GM19043 (cell line): Measurements from ENCODE around the gene SPIN1.
"Not testable (repeated sequence)": the region's sequence is repeated elsewhere in the genome, so short reads cannot be mapped to it uniquely, and the experiment has no call there.

ENCODE experiments used
- ATAC-seq: cut with Tn5 transposase; IDR thresholded peaks from one replicate; pipeline ENCODE4 v1.9.1; 2021; ENCODE audit warnings: low read depth; ENCODE audit not compliant: unreplicated experiment

SPIN1 gene

DNA sequence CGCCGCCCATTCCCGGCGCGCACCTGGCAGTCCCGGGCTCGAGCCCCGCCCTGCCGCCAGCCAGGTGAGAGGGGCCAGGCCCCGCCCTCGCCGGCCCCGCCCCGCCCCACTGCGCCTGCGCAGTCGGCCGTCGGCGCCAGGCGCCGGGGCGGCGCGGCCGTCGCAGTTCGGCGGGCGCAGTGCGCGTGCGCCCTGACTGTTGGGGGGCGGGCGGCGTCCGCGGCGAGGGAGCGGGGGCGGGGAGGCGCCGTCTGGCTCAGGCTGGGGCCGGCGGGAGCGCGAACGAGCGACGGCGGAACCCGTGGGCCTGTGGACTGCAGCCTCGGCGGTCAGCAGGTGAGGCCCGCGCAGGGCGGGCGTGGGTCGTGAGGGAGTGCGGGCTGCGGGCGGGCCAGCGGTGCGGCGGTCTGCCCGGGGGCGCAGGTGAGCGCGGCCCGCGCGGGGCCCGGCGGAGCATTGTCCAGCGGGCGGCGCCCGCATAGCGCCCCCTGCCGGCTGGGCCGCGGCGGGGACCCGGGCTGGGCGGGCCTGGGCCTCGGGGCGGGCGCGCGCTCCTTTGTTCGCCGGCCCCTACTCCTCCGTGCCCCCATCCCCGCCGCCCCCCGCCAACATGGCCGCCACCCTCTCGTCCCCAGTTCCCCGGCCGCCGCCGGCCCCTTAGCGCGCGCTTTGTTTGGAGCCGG lies at the start of gene SPIN1:
TSS of gene SPIN1 (plus strand) at position 242 of the 683 bp plus-strand sequence. CDS start 38,096 bp downstream, outside the sequence.
- ATAC-seq: peak; percentile 77

DNA sequence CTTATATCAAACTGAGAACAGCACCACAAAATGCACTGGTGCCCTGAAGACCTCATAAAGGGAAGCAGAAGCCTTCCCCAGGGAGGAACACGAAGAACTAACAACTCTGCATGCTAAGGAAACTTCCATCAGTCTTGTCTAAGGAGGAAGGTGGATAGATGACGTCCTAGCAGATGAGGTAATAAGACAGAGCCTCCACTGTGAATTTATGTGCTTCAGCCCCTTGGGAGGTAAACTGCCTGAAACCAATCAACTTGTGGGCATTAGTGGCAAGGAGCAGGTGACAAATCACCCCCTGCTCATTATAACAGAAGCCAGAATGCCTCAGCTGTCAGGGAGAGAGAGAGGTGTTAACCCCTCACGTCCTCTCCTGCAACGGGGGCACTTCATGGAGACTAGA lies 48.9 kb upstream of the SPIN1 start:
- ATAC-seq: no peak

DNA sequence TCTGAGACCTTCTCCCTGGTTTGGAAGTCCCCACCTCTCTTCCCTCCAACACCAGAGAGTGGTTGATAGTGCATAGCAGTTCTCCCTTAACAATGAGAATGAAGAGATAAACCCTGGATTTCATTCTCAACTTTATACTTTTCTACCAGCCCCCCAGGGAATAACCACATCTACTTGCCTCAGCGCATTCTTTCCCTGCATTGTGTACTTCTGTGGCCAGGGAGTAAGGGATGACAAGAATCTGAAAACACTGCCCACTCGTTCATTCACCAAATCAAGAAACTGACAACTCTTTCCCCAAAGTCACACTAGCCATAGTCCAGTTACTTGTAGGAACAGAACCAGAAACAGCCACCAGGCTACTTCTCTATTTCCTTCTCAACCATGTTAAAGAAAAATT lies 46.0 kb upstream of the SPIN1 start:
- no peak for ATAC-seq

DNA sequence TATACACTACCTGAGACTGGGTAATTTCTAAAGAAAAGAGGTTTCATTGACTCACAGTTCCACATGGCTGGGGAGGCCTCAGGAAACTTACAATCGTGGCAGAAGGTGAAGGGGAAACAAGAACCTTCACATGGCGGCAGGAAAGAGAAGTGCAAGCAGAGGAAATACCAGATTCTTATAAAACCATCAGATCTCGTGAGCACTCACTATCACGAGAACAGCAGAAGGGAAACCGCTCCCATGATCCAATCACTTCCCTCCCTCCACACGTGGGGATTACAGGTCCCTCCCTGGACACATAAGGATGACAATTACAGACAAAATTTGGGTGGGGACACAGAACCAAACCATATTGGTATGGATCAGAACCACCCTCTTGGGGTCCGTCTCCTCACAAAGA lies 44.2 kb upstream of the SPIN1 start:
- ATAC-seq: no peak

DNA sequence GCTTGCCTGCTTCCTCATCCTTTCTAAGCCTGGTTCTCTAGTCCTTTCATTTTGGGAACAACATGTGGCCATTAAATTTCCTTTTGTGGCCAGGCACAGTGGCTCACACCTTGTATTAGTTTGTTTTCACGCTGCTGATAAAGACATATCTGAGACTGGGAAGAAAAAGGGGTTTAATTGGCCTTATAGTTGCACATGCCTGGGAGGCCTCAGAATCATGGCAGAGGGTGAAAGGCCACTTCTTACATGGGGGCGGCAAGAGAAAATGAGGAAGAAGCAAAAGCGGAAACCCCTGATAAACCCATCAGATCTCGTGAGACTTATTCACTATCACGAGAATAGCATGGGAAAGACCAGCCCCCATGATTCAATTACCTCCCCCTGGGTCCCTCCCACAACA lies 37.9 kb upstream of the SPIN1 start:
- ATAC-seq: not testable (repeated sequence)

DNA sequence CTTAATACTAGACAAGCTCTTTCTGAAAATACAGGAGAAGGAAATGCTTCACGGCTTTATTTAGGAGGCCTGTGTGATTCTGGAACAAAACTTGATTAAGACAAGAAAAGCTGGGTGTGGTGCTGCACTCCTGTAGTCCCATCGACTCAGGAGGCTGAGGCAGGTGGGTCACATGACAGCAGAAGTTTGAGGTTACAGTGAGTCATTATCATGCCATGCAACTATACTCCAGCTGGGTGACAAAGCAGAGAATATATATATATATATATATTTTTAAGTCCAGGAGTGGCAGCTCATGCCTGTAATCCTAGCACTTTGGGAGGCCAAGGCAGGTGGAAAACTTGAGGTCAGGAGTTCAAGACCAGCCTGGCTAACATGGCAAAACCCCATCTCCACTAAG lies 33.1 kb upstream of the SPIN1 start:
- ATAC-seq: no peak

DNA sequence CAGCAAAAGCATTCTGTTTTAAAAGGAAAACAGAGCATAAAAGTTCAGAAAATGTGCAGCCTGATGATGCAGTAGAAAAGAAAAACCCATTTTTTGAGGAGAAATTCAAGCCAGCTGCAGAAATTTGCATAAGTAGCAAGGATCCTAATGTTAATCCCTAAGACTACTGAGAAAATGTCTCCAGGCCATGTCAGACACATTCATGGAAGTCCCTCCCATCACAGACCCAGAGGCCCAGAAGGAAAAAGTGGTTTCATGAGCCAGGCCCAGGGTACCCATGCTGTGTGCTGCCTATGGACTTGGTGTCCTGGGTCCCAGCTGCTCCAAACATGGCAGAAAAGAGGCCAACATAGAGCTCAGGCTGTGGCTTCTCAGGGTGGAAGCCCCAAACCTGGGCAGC lies 31.0 kb upstream of the SPIN1 start:
- not testable (repeated sequence) for ATAC-seq

DNA sequence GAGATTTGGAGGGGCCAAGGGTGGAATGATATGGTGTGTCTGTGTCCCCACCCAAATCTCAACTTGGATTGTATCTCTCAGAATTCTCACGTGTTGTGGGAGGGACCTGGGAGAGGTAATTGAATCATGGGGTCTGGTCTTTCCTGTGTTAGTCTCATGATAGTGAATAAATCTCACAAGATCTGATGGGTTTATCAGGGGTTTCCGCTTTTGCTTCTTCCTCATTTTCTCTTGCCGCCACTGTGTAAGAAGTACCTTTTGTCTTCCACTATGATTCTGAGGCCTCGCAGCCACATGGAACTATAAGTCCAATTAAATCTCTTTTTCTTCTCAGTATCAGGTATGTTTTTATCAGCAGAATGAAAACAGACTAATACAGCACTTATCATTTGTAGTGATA lies 29.5 kb upstream of the SPIN1 start:
- no peak for ATAC-seq

DNA sequence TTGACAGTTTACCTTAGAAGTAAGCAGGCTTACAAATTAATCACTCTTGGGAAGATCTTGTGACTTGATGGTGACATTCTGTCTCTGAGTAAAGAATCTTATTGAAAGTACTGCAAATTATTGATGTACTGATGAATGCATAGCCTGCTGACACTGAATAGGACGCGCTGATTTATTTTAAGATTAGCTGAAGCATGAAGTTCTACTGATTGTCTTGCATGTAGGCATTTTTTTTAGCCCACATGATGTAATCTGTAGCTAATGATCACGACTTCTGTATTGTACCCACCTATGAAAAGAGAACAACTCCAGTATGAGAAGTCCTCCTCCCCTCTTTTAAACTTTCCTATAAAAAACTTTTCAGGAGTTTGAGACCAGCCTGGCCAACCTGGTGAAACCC lies 28.3 kb upstream of the SPIN1 start:
- ATAC-seq: no peak

DNA sequence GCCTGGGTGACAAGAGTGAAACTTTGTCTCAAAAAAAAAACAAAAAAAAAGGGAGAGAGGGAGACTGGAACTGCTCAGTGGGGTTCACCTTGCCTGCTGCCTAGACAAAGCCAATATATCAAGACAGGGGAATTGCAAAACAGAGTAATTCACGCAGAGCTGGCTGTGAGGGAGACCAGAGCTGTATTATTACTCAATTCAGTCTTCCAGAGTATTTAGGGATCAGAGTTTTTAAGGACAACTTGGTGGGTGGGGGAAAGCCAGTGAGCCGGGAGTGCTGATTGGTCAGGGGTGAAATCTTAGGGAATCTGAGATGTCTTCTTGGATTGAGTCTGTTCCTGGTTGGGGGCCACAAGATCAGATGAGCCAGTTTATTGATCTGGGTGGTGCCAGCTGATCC lies 25.6 kb upstream of the SPIN1 start:
- ATAC-seq: no peak

DNA sequence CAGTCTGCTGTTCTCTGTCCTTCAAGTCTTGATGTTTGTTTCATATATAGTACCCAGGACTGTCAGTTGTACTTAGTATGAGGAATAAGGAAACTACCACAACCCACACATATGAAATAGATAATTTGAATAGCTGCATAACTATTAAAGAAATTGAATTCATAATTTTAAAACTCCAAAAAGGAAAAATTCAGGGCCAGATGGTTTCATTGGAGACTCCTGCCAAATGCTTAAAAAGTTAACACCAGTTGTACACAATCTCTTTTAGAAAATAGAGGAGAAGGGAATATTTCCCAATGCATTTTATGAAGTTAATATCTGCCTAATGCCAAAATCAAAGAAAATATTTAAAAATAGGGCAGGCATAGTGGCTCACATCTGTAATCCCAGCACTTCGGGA lies 24.6 kb upstream of the SPIN1 start:
- ATAC-seq: no peak

DNA sequence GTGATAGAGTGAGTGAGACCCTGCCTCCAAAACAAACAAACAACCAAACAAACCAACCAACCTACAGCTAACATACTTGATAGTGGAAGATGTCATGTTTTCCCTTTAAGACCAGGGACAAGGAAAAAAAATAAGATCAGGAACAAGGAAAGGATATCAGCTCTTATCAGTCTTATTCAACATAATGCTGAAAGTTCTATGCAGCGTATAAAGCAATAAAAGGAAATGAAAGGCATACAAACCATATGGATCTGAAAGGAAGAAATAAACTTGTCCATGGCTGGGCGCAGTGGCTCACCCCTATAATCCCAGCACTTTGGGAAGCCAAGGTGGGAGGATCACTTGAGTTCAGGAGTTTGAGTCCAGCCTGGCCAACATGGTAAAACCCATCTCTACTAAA lies 23.5 kb upstream of the SPIN1 start:
- no peak for ATAC-seq

DNA sequence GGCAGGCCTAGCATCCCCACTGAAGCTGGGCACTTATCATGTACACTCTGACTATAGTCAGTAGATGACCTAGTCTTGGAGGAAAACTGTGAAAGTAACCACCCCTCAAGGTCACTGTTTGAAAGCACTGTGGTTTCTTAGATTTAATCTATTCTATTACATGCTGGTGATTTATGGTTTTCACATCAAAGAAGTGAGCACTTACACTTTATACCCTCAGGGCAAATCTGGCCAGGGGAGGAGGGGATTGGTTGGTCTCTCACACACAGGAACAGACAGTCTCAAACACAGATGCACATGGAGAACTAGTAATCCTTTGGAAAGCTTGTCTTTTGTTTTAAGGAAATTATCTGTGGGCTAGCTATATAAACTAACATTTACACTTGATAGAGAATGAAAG lies 17.9 kb upstream of the SPIN1 start:
- no peak for ATAC-seq

DNA sequence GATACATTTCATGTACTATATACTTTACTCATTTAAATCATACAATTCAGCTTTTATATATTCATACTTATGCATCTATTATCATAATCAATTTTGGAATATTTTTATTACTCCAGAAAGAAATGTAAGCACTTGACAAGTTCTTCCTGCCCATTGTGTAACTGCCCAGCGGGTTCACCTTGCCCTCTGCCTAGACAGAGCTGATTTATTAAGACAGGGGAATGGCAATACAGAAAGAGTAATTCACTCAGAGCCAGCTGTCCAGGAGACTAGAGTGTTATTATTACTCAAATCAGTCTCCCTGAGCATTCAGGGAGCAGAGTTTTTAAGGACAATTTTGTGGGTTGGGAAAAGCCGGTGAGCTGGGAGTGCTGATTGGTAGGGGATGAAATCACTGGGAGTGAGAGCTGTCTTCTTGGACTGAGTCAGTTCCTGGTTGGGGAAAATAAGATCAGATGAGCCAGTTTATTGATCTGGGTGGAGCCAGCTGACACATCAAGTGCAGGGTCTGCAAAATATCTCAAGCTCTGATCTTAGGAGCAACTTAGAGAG lies 16.1 kb upstream of the SPIN1 start:
- ATAC-seq: no peak

DNA sequence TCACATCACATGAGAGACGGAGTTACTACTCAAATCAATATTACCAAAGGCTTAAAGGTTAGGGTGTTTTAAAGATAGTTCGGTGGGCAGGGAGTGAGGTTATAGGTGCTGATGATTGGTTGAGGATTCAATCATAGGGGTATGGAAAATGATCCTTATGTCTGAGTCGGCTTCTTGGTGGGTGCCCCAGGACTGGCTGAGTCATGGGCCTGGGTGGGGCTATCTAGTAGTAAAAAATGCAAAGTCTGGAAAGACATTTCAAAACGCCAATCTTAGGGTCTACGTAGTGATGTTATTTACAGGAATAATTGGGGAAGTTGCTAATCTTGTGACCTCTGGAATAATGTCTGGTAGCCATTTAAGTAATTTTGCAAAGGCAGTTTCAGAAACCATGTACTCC lies 15.2 kb upstream of the SPIN1 start:
- ATAC-seq: no peak

DNA sequence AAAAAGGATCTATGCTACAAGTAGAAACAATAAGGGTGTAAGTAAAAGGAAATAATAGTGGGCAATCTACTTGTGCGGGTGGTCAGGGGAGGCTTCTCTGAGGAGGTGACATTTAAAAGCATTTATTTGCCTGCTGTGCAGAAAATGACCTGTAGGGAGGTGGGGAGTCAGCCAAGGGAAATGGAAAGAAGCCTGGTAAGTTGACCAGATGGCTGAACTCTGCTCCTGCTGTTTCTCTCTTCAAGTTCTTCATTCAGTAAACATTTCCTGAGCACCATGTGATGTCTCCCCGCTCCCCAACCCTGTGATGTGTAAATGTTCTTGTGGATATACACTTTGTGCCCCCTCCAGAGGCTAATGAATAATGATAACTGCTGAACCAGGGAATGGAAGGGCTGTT lies 9.9 kb upstream of the SPIN1 start:
- no peak for ATAC-seq

DNA sequence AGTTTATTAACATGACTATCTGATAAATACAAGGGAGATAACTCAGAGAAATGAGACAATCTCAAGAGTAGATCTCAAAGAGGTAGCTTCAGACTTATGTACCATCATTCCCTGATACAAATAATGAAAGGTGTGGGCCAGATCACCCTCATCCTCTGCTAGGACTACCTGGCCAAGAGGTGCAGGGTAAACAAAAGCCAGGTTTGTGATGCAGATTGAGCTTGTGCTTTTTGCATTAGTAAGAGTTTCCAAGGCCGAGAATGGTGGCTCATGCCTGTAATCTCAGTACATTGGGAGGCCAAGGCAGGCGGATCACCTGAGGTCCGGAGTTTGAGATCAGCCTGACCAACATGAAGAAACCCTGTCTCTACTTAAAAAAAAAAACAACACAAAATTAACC lies 8.9 kb upstream of the SPIN1 start:
- no peak for ATAC-seq

DNA sequence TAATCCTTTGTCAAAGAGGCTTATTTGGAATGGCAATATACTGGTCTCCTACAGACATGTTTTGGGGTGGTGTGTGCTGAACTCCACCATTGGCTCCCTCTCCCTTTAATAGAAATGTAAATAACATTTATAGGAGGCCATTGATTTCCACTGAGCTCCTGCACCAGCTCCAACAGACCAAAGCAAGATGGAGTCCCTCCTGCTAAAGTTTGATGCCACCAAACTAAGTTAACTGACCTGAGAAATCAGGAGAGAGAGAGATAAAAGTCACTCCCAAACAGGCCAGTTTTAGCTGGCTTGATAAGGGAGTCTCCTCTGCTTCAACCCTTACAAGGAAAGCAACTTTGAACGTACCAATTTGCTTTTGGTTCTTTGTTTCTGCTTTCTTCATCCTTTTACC lies 8.1 kb upstream of the SPIN1 start:
- no peak for ATAC-seq

DNA sequence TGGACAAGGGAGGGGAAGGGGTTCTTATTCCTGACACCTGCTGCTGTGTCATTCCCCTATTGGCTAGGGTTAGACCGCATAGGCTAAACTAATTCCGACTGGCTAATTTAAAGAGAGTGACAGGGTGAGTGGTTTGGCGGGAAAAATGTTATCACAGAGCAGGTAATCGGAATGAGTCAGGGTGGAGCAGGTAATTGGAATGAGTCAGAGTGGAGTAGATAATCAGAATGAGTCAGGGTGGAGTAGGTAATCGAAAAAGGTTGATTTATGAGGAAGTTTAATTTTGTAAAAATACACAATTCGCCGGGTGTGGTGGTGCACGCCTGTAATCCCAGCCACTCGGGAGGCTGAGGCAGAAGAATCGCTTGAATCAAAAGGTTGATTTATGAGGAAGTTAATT lies 6.9 kb upstream of the SPIN1 start:
- ATAC-seq: not testable (repeated sequence)

DNA sequence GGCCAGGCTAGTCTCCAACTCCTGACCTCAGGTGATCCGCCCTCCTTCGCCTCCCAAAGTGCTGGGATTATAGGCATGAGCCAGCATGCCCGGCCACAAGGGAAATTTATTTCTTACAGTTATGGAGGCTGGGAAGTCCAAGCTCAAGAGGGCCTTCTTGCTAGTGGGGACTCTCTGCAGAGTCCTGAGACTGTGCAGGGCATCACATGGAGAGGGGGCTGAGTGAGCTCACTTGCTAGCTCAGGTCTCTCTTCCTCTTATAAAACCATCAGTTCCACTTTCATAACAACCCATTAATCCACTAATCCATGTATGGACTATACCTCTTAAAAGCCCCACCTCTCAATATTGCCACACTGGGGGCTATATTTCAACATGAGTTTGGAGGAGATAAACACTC lies 5.1 kb upstream of the SPIN1 start:
- ATAC-seq: no peak

DNA sequence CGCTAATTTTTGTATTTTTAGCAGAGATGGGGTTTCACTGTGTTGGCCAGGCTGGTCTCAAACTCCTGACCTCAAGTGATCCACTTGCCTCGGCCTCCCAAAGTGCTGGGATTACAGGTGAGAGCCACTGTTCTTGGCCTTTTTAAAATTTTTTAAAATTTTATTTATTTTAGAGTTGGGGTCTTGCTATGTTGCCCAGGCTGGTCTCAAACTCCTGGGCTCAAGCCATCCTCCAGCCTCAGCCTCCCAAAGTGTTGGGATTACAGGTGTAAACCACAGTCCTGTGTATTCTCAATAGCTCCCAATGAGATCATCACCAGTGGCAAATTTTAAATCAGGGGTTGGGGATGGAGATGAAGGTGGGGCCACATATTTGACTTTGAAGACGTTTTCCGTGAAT lies 2.1 kb upstream of the SPIN1 start:
- ATAC-seq: not testable (repeated sequence)

DNA sequence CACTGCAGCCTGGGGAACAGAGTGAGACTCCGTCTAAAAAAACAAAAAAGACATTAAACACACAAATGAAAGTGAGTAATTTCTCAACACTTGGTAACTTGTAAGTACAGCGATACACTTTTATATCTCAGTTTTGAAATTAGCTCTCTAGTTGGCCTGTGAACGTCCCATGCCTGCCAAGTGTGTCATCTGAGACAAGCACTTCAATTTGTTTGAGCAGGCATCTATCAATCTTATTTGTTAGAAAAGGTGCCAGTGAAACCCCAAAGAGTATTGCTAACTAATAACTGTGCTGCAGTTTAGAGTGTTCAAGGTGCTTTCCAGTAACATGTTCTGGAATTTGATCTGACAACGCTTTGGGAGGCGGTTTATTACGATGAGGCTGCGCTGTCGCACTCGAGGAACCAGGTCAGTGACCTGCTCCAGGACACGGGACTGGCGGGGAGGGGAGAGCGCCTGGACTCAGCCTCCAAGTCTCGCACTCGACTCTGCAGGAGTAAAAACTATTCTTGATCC lies 1.1 kb upstream of the SPIN1 start:
- no peak for ATAC-seq
